Thyroid gland (tissue), 4 donors: Measurements from ENCODE around the gene ATXN1.

Experiments used
- CTCF ChIP-seq, 6 experiments: fragments of 200-600 bp in 3 of 6; fragments of 450-650 bp in 3 of 6; sonication (generic) in 3 of 6; IDR thresholded peaks; one replicate each; pipeline ENCODE4 v1.5.1; 2016 to 2019; ENCODE audit warnings: antibody characterized with exemption in 6 of 6, mild to moderate bottlenecking in 2 of 6, inconsistent platforms in 1 of 6, moderate library complexity in 1 of 6
- POLR2A ChIP-seq, 2 donors: fragments of 450-650 bp; IDR thresholded peaks; one replicate each; pipeline ENCODE4 v1.6.1; 2017; ENCODE audit warnings: antibody characterized with exemption in 2 of 2, mild to moderate bottlenecking in 2 of 2, moderate library complexity in 1 of 2

DNA sequence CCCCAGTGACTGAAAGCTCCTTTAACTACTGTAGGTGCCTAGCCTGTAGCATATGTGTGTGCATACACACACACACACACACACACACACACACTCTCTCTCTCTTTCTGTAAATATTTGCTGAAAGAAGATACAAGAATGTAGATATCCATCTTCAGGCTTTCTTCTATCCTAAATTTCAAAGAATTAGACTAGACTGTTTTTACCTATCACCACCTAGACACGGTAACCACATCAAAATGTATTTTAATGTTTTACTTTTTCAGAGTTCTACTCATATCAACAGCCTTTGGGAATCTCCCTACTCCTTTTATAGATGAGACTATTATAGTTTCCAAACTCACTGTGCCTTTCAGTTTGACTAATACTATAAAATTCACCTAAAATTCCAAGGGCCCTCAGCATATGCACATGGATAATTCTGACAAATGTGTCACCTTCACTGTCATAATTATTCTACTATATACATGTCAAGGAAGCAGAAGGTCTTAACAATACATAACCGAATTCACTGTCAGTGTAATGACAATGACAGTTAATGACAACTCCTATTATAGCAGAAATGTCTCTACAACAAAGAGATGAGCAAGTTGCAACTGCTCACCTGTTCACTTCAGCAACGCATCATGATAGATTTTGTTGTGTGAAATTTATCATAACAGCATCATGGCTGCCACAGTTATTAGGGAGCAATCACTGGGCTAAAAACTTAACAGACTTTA is 286.3 kb downstream of the ATXN1 start:
- TF ChIP-seq CTCF (IDR thresholded peaks at IDR 0.05) (no peak), POLR2A (IDR thresholded peaks at IDR 0.05) (no peak)
